Epithelial cell of proximal tubule (primary cell): ENCODE data around the gene SERPINE1. TPM values are rescaled to one million over a fixed set of nuclear protein-coding genes. Genes with fewer than 3 reads are reported as not detected.

ENCODE experiments used
- DNase-seq: peaks from one replicate; pipeline ENCODE4 v3.0.0-alpha.2; 2011; ENCODE audit warnings: low read depth
- H3K4me3 ChIP-seq: 2 replicates; pipeline ENCODE4 v1.5.1; 2011; ENCODE audit warnings: low read depth, mild to moderate bottlenecking, low read length
- total RNA-seq: library from RNA; depleted of rRNA; stranded (reverse); fragments of >200 nt; gene quantifications from 2 replicates; pipeline ENCODE4 v1.2.3, GENCODE V29; 2015
- TF ChIP-seq, protein P1 (sequence below): conservative IDR thresholded peaks from 2 replicates; pipeline ENCODE4 v1.5.1; 2012; ENCODE audit warnings: low read depth, mild to moderate bottlenecking, low read length

Gene SERPINE1
- total RNA-seq, 1 donor from 2014 or later, result 249 TPM

GRCh38 chr7:101160910-101161309 is 34.0 kb downstream of the SERPINE1 start:
- TF ChIP-seq, protein P1, sequence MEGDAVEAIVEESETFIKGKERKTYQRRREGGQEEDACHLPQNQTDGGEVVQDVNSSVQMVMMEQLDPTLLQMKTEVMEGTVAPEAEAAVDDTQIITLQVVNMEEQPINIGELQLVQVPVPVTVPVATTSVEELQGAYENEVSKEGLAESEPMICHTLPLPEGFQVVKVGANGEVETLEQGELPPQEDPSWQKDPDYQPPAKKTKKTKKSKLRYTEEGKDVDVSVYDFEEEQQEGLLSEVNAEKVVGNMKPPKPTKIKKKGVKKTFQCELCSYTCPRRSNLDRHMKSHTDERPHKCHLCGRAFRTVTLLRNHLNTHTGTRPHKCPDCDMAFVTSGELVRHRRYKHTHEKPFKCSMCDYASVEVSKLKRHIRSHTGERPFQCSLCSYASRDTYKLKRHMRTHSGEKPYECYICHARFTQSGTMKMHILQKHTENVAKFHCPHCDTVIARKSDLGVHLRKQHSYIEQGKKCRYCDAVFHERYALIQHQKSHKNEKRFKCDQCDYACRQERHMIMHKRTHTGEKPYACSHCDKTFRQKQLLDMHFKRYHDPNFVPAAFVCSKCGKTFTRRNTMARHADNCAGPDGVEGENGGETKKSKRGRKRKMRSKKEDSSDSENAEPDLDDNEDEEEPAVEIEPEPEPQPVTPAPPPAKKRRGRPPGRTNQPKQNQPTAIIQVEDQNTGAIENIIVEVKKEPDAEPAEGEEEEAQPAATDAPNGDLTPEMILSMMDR, result no peak

GRCh38 chr7:101161692-101162471 is 35.0 kb downstream of the SERPINE1 start:
- no peak overlapping the region for H3K4me3 ChIP-seq
- TF ChIP-seq, protein P1, result no peak
- DNase-seq, result no peak

More at GRCh38 chr7:101160910-101161309, 34.0 kb downstream of the SERPINE1 start:
- DNase-seq, result no peak
- H3K4me3 ChIP-seq, result no peak overlapping the region

DNA sequence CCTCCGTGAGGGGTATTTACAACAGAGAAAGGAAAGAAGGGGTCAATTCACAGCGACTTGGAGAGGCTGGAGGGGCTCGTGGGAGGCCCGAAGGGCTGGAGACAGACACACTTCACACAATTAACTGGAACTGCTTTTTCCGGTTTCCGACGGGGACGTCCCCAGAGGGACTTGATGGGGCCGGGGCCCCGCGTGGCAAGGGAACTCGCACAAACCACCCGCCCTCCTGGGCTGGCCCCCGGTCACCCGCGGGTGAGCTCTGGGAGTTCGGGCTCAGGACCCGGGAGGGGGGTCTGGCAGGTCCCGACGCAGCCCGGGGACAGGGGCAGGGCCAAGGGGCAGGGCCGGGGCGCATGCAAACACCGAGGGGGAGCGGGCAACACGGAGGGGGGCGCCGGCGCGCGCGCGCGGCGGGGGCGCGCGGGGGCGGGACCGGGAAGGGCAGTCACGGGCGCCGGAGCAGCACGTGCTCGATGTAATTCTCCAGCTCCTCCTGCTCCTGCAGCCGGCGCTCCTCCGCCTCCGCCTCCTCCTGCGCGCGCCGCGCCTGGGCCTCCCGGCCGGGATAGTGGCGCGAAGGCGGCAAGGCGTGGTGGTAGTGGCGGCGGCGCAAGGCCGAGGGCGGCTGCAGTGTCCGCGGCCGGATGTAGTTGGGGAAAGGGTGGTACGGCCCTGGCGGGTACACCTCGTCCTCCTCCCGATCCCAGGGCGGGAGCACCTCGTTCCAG is 35.8 kb downstream of the SERPINE1 start:
- TF ChIP-seq, protein P1, result no peak
- DNase-seq, result no peak
- H3K4me3 ChIP-seq, result peak overlapping the region; percentile 43

GRCh38 chr7:101163279-101164070 is 36.6 kb downstream of the SERPINE1 start:
- DNase-seq, result no peak
- TF ChIP-seq, protein P1, result no peak
- H3K4me3 ChIP-seq, result peak overlapping the region; percentile 65

- peak overlapping the region; percentile 65 for H3K4me3 ChIP-seq
- DNase-seq, result no peak
- TF ChIP-seq, protein P1, result no peak
Observed at GRCh38 chr7:101164071-101164840, 37.4 kb downstream of the SERPINE1 start.
